HG03565 (cell line): ENCODE results near the gene ENDOD1.

Experiments
- ATAC-seq: cut with Tn5 transposase; IDR thresholded peaks from one replicate; pipeline ENCODE4 v1.9.1; 2021; ENCODE audit warnings: mild to moderate bottlenecking, moderate library complexity; ENCODE audit not compliant: unreplicated experiment

The ENDOD1 gene

DNA sequence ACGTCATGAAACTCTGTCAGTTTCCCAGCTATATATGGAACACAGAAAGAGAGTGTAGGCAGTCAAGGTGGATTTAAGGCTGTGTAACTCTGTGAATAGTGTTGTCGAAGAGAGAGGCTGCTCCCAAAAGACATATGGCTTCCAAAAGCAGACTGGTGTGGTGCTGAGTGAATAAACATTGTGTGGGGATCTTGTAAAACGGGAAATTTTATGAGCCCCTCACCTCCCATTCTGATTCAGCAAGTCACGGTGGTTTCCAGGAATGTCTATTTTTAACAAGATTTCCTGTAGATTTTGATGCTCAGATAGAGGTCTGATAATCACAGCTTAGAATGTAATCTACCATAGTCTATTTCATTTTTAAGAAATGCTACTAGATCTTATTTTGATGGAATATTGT, 73.5 kb downstream of the ENDOD1 start:
- no peak for ATAC-seq

GRCh38 chr11:95165638-95166037, 76.0 kb downstream of the ENDOD1 start:
- no peak for ATAC-seq

DNA sequence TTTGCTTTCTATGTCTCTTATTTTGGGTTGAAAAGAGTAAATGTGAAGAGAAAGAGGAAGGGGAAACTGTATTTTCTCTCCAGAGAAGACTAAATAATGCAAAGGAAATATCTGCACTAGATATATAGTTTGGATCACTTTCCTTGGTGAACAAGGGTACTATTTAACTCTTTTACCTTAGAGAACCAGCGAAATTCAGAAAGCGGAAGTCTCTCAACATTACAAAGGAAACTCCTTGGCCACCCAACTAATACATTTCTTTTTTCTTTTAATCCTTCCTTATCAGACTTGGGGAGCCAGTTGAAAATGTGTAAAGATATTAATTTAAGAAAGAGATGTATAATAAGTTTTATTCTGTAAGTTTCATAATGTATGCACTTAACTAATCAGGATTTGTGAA, 77.1 kb downstream of the ENDOD1 start:
- ATAC-seq: no peak

- ATAC-seq: no peak
These were observed 80.6 kb downstream of the ENDOD1 start for GRCh38 chr11:95170294-95170693.

GRCh38 chr11:95175818-95176380, 86.3 kb downstream of the ENDOD1 start:
- ATAC-seq: no peak
